Measurements from ENCODE around the gene LIN7B. TPM values are rescaled to one million over a fixed set of nuclear protein-coding genes. Genes with fewer than 3 reads are reported as not detected.
A peak's percentile ranks its signal among the peaks of the same experiment; 100 is the strongest.

The LIN7B gene
- total RNA-seq, 1 experiment from 2014 or later = 2.6 TPM

DNA sequence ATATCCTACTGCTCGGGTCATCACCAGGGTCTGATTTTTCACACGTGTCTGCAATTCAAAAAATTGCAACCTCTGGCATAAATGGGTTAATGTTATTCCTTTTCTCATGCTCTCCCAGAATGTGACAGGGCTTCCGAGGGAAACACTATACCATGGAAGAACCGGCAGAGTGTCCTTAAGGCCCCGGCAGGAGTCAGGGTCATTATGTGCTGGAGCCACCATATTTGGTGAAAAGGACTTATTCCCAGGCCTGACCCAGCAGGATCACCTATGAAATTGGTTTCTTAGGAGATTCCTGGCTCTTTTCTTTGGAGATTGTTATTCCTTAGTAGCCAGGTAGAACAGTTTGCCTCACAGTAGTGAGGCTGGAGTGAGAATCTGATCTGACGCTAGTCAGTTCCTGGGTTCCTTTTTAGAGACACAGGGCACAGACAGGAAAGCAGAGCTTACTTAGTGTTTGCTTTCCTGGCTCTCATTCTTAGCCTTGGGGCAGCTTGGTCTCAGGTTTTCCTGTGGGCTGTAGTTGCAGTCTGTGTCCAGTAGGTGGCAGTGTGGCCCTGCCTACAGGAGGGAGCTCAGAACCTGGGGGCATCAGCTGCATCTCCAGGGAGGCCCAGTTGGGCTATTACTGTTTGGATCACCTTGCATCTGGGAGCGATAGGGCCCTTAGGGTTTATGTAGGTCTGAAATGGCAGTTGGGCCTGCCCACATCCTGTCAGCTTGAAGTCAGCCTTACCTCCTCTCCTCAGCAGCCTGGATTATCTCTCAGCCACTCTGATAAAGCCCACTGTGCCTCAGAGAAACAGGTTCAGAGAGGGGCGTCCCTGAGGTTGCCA, 16.5 kb upstream of the LIN7B start:
- POLR2A ChIA-PET = interaction anchor here (0.6 to 1.6 kb wide), 8 partner anchors 11 to 769 kb away, joined by 3 to 8 read pairs (median 5); partner anchors contain the start of gene PPFIA3
- H3K4me1 Mint-ChIP-seq (ENCODE audit: insufficient read depth, unreplicated experiment) = peaks cover 5% of the 10 kb centered on the region
- peak; percentile 87 for DNase-seq (ENCODE audit: unreplicated experiment)
- intact Hi-C loops (cut with micrococcal nuclease) = loop anchor here (1.0 kb wide), 3 partner anchors 48 to 128 kb away; no protein-coding TSS in a partner anchor
- no peak overlapping the region for H3K27ac Mint-ChIP-seq (ENCODE audit: low read depth, unreplicated experiment)
- H3K36me3 Mint-ChIP-seq (ENCODE audit: insufficient read depth, unreplicated experiment) = peaks cover 100% of the 10 kb centered on the region
- H3K4me3 Mint-ChIP-seq (ENCODE audit: unreplicated experiment) = no peak overlapping the region
- no TSS peak for BruUV-seq (replicated peaks)
- CTCF ChIA-PET = interaction anchor here (0.5 to 2.7 kb wide), 46 partner anchors 9 to 507 kb away, joined by 3 to 29 read pairs (median 4); partner anchors contain the start of genes GYS1, LIN7B and RUVBL2
- TF ChIP-seq, protein P1, sequence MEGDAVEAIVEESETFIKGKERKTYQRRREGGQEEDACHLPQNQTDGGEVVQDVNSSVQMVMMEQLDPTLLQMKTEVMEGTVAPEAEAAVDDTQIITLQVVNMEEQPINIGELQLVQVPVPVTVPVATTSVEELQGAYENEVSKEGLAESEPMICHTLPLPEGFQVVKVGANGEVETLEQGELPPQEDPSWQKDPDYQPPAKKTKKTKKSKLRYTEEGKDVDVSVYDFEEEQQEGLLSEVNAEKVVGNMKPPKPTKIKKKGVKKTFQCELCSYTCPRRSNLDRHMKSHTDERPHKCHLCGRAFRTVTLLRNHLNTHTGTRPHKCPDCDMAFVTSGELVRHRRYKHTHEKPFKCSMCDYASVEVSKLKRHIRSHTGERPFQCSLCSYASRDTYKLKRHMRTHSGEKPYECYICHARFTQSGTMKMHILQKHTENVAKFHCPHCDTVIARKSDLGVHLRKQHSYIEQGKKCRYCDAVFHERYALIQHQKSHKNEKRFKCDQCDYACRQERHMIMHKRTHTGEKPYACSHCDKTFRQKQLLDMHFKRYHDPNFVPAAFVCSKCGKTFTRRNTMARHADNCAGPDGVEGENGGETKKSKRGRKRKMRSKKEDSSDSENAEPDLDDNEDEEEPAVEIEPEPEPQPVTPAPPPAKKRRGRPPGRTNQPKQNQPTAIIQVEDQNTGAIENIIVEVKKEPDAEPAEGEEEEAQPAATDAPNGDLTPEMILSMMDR (IDR thresholded peaks at IDR 0.05; ENCODE audit: unreplicated experiment) = peak; percentile 96
- H3K9me3 Mint-ChIP-seq (ENCODE audit: unreplicated experiment) = no peaks in the 10 kb centered on the region
- no peaks in the 10 kb centered on the region for H3K27me3 Mint-ChIP-seq (ENCODE audit: insufficient read depth, unreplicated experiment)

DNA sequence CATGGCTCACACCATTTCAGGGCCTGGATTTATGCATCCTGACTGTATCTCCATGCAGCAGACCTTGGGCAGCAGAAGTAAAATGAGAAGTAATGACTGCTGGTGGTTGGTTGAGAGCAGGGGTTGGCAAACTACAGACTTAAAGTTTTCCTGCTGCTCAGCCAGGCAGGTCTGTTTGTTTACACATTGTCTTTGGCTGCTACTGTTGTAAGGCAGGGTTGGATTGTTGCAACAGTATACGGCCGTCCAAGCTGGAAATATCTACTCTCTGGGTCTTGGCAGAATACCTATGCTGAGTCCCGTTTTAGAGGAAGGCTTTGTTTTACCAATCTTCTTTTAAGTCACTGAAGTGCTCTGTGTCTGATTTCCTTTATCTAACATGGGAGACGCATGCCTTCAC, 15.4 kb upstream of the LIN7B start:
- Mint-ChIP-seq H3K27ac (ENCODE audit: low read depth, unreplicated experiment) (no peak overlapping the region), H3K36me3 (ENCODE audit: insufficient read depth, unreplicated experiment) (peaks cover 97% of the 10 kb centered on the region), H3K27me3 (ENCODE audit: insufficient read depth, unreplicated experiment) (no peaks in the 10 kb centered on the region), H3K9me3 (ENCODE audit: unreplicated experiment) (no peaks in the 10 kb centered on the region), H3K4me1 (ENCODE audit: insufficient read depth, unreplicated experiment) (peaks cover 5% of the 10 kb centered on the region), H3K4me3 (ENCODE audit: unreplicated experiment) (no peak overlapping the region)
- DNase-seq (ENCODE audit: unreplicated experiment) = no peak
- no TSS peak for BruUV-seq (replicated peaks)
- TF ChIP-seq, protein P1 (IDR thresholded peaks at IDR 0.05; ENCODE audit: unreplicated experiment) = no peak
- intact Hi-C loops (cut with micrococcal nuclease) = loop anchor here (1.0 kb wide), 1 partner anchor 47 kb away; no protein-coding TSS in a partner anchor
- ChIA-PET POLR2A (interaction anchor here (1.6 kb wide), 2 partner anchors 12 to 21 kb away, joined by 8 read pairs; partner anchors contain the start of gene PPFIA3), CTCF (interaction anchor here (0.7 to 2.7 kb wide), 20 partner anchors 8 to 148 kb away, joined by 3 to 29 read pairs (median 7); partner anchors contain the start of gene LIN7B)

DNA sequence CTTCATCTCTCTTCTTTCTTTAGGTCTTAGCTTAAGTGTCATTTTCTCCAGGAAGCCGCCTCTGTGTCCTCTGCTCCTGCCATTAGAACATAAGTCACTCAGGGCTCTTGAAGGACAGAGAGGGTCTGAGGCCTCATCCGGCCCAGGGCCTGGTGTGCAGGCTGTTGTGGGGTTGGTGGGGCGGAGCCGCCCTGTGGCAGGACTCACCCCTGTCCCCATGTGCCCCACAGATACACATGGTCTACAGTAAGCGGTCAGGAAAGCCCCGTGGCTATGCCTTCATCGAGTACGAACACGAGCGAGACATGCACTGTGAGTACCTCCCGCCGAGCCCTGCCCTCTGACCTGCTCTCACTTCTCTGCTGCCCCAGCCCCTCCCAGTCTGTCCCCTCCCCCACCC, 13.0 kb upstream of the LIN7B start:
- CTCF ChIA-PET = interaction anchor here (2.0 kb wide), 2 partner anchors 8 to 13 kb away, joined by 6 read pairs; partner anchors contain the start of gene LIN7B
- Mint-ChIP-seq H3K36me3 (ENCODE audit: insufficient read depth, unreplicated experiment) (peaks cover 91% of the 10 kb centered on the region), H3K27me3 (ENCODE audit: insufficient read depth, unreplicated experiment) (no peaks in the 10 kb centered on the region), H3K4me1 (ENCODE audit: insufficient read depth, unreplicated experiment) (peaks cover 5% of the 10 kb centered on the region), H3K27ac (ENCODE audit: low read depth, unreplicated experiment) (no peak overlapping the region), H3K9me3 (ENCODE audit: unreplicated experiment) (no peaks in the 10 kb centered on the region), H3K4me3 (ENCODE audit: unreplicated experiment) (no peak overlapping the region)
- no peak for DNase-seq (ENCODE audit: unreplicated experiment)
- no TSS peak for BruUV-seq (replicated peaks)
- TF ChIP-seq, protein P1 (IDR thresholded peaks at IDR 0.05; ENCODE audit: unreplicated experiment) = no peak
- intact Hi-C loops (cut with micrococcal nuclease) = no loop called here
- POLR2A ChIA-PET = no interaction called here

DNA sequence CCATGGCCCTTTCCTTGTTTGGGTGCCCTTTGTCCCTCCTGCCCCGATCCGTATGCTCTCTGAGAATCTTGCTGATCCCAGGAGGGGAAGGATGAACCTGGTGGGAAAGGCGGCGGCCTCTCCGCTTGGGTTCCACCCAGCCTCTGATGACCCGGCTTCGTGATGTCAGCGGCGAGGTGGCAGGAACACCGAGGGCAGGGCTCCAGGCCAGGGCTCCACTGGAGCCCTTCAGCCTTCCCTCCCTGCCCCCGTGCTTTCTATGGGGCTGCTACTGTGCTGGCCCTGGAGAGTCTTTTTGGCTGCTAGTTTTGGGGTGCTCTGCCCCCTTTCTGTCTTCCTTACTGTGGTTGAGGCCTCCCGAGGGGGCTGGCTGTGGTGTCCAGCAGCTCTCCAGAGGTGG, 11.9 kb upstream of the LIN7B start:
- H3K27ac Mint-ChIP-seq (ENCODE audit: low read depth, unreplicated experiment) = peak overlapping the region; percentile 46
- no peak overlapping the region for H3K4me3 Mint-ChIP-seq (ENCODE audit: unreplicated experiment)
- H3K9me3 Mint-ChIP-seq (ENCODE audit: unreplicated experiment) = no peaks in the 10 kb centered on the region
- POLR2A ChIA-PET = no interaction called here
- peaks cover 91% of the 10 kb centered on the region for H3K36me3 Mint-ChIP-seq (ENCODE audit: insufficient read depth, unreplicated experiment)
- H3K27me3 Mint-ChIP-seq (ENCODE audit: insufficient read depth, unreplicated experiment) = no peaks in the 10 kb centered on the region
- peaks cover 4% of the 10 kb centered on the region for H3K4me1 Mint-ChIP-seq (ENCODE audit: insufficient read depth, unreplicated experiment)
- TF ChIP-seq, protein P1 (IDR thresholded peaks at IDR 0.05; ENCODE audit: unreplicated experiment) = no peak
- intact Hi-C loops (cut with micrococcal nuclease) = no loop called here
- BruUV-seq (replicated peaks) = no TSS peak
- no peak for DNase-seq (ENCODE audit: unreplicated experiment)
- CTCF ChIA-PET = interaction anchor here (0.6 to 2.0 kb wide), 4 partner anchors 12 to 199 kb away, joined by 3 to 6 read pairs (median 4); partner anchors contain the start of gene LIN7B

All from MCF 10A (cell line).